KMS-11 (cell line): ENCODE results near the gene PHACTR1.

Experiments used
- H2AFZ ChIP-seq: fragments of 200-600 bp; sonication (generic); 2 replicates; pipeline ENCODE4 v1.6.1; 2016; ENCODE audit warnings: antibody characterized with exemption, mixed run types, low read depth
- H3K27ac ChIP-seq: fragments of 200-600 bp; sonication (generic); 2 replicates; pipeline ENCODE4 v1.6.1; 2016; ENCODE audit warnings: mild to moderate bottlenecking, mixed run types
- H3K27me3 ChIP-seq: fragments of 200-600 bp; sonication (generic); 2 replicates; pipeline ENCODE4 v1.6.1; 2017; ENCODE audit warnings: mild to moderate bottlenecking, low read depth, mixed run types, moderate library complexity; ENCODE audit not compliant: insufficient read depth
- H3K36me3 ChIP-seq: fragments of 200-600 bp; sonication (generic); 2 replicates; pipeline ENCODE4 v1.6.1; 2017; ENCODE audit warnings: mild to moderate bottlenecking, mixed run types; ENCODE audit not compliant: insufficient read depth
- H3K4me1 ChIP-seq: fragments of 200-600 bp; sonication (generic); 2 replicates; pipeline ENCODE4 v1.6.1; 2016; ENCODE audit warnings: mild to moderate bottlenecking, low read depth, mixed run types; ENCODE audit not compliant: poor library complexity, severe bottlenecking
- H3K4me2 ChIP-seq: fragments of 200-600 bp; sonication (generic); 2 replicates; pipeline ENCODE4 v1.7.0; 2016; ENCODE audit warnings: mild to moderate bottlenecking, mixed run types
- H3K4me3 ChIP-seq: fragments of 200-600 bp; sonication (generic); IDR thresholded peaks from 2 replicates; pipeline ENCODE4 v1.6.1; 2017; ENCODE audit warnings: low read depth, low read length, mixed read lengths; ENCODE audit not compliant: insufficient read depth
- H3K79me2 ChIP-seq: fragments of 200-600 bp; sonication (generic); 2 replicates; pipeline ENCODE4 v1.6.1; 2016; ENCODE audit warnings: low read depth, mixed run types; ENCODE audit not compliant: insufficient read depth
- H3K9ac ChIP-seq: fragments of 200-600 bp; sonication (generic); 2 replicates; pipeline ENCODE4 v1.6.1; 2016; ENCODE audit warnings: mild to moderate bottlenecking, mixed run types
- H4K20me1 ChIP-seq: fragments of 200-600 bp; sonication (generic); 2 replicates; pipeline ENCODE4 v1.6.1; 2016; ENCODE audit warnings: mild to moderate bottlenecking, mixed run types; ENCODE audit not compliant: insufficient read depth
- TF ChIP-seq, protein P1 (sequence below): fragments of 200-600 bp; sonication (generic); conservative IDR thresholded peaks from 2 replicates; pipeline ENCODE4 v1.6.1; 2017; ENCODE audit warnings: low read depth, mild to moderate bottlenecking, antibody characterized with exemption, low read length, moderate library complexity, mixed read lengths

The PHACTR1 gene

DNA sequence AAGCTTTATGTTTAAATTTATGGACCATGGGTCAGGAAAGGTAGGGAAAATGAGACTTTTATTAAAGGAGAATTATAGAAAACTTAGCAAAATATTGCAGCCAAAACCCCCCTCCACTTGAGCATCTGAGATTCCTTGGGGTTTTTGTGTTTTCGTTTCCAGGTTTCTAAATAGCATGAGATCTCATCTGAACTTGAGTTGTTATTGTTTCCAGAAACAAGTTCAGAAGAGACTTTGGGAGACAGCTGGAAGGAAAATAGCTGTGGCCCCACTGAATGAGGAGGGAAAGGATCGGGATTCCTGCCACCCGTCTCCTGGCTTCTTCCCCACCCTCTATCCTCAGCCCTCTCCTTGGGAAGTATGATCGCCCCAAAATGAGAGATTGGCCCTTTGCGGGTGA is 536.2 kb downstream of the PHACTR1 start:
- TF ChIP-seq, protein P1, sequence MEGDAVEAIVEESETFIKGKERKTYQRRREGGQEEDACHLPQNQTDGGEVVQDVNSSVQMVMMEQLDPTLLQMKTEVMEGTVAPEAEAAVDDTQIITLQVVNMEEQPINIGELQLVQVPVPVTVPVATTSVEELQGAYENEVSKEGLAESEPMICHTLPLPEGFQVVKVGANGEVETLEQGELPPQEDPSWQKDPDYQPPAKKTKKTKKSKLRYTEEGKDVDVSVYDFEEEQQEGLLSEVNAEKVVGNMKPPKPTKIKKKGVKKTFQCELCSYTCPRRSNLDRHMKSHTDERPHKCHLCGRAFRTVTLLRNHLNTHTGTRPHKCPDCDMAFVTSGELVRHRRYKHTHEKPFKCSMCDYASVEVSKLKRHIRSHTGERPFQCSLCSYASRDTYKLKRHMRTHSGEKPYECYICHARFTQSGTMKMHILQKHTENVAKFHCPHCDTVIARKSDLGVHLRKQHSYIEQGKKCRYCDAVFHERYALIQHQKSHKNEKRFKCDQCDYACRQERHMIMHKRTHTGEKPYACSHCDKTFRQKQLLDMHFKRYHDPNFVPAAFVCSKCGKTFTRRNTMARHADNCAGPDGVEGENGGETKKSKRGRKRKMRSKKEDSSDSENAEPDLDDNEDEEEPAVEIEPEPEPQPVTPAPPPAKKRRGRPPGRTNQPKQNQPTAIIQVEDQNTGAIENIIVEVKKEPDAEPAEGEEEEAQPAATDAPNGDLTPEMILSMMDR = no peak
- Histone ChIP-seq H3K9ac (no peak overlapping the region), H3K4me1 (no peaks in the 10 kb centered on the region), H3K36me3 (no peaks in the 10 kb centered on the region), H3K27me3 (no peaks in the 10 kb centered on the region), H3K79me2 (no peaks in the 10 kb centered on the region), H4K20me1 (no peaks in the 10 kb centered on the region), H2AFZ (no peak overlapping the region), H3K27ac (no peak overlapping the region), H3K4me2 (no peak overlapping the region), H3K4me3 (no peak overlapping the region)

DNA sequence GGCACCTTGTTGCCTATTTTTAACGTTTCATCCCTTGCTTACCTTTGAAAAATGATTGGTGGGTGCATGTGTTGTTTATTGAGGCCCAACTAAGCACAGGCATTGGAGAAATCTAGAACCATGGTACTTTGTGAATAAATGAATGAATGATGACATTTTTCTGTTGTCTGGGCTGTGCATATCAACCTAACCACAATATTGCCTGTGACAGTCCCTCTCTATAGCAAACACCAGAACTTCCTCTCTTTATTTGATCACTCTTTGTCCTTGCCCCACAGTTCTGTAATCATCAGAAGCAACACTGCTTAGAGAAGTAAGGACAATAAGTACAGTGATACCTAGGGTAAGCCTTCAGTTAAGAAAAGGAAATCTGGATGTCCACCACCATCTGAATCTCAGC is 536.7 kb downstream of the PHACTR1 start:
- Histone ChIP-seq H3K79me2 (no peaks in the 10 kb centered on the region), H3K9ac (no peak overlapping the region), H3K36me3 (no peaks in the 10 kb centered on the region), H3K4me2 (no peak overlapping the region), H3K4me3 (no peak overlapping the region), H3K27me3 (no peaks in the 10 kb centered on the region), H4K20me1 (no peaks in the 10 kb centered on the region), H3K27ac (no peak overlapping the region), H2AFZ (no peak overlapping the region), H3K4me1 (no peaks in the 10 kb centered on the region)
- TF ChIP-seq, protein P1 = no peak

DNA sequence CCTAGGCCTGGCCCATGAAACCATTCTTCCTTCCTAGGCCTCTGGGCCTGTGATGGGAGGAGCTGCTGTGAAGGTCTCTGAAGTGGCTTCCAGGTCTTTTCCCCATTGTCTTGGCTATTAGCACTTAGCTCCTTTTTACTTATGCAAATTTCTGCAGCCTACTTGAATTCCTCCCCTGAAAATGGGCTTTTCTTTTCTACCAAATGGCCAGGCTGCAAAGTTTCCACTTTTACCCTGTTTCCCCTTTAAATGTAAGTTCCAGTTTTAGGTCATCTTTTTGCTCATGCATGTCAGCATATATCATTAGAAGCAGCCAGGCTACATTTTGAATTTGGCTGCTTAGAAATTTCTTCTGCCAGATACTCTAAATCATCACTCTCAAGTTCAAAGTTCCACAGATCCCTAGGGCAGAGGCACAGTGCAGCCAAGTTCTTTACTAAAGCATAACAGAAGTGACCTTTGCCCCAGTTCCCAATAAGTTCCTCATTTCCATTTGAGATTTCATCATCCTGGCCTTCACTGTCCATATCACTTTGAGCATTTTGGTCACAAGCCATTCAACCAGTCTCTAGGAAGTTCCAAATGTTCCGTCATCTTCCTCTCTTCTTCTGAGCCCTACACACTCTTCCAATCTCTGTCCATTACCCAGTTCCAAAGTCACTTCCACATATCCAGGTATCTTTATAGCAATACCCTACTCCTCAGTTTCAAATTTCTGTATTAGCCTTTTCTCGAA is 539.9 kb downstream of the PHACTR1 start:
- Histone ChIP-seq H3K9ac (no peak overlapping the region), H2AFZ (no peak overlapping the region), H3K4me2 (no peak overlapping the region), H3K4me3 (no peak overlapping the region), H3K27ac (no peak overlapping the region), H3K4me1 (peaks cover 6% of the 10 kb centered on the region), H3K36me3 (no peaks in the 10 kb centered on the region), H3K79me2 (no peaks in the 10 kb centered on the region), H4K20me1 (no peaks in the 10 kb centered on the region), H3K27me3 (no peaks in the 10 kb centered on the region)
- TF ChIP-seq, protein P1 = no peak

DNA sequence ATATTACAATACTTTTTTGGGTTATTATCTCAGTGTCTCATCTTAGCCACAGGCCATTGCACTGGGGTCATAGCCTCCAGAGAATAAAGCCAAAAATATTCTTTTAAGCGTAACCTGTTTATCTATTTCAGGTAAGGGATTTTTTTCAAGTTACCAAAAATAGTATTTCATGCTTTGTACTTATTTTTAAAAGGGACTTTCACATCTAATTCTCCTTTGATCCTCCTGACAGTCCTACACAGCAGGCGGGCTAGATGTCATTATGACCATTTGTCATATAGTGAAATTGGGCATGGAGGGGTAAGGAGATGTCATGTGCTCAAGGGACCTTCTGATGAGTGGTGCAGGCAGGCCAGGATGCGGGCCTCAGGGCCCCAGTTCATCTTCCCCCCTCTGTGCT is 542.8 kb downstream of the PHACTR1 start:
- Histone ChIP-seq H3K9ac (no peak overlapping the region), H3K4me3 (no peak overlapping the region), H3K4me1 (peaks cover 6% of the 10 kb centered on the region), H4K20me1 (no peaks in the 10 kb centered on the region), H3K4me2 (no peak overlapping the region), H3K36me3 (no peaks in the 10 kb centered on the region), H3K27me3 (no peaks in the 10 kb centered on the region), H2AFZ (no peak overlapping the region), H3K79me2 (no peaks in the 10 kb centered on the region), H3K27ac (no peak overlapping the region)
- TF ChIP-seq, protein P1 = no peak
